Activated CD8-positive, alpha-beta memory T cell treated with anti-CD3 and anti-CD28 coated beads, Interleukin-2, amount 50 U/mL, for 4 hours (primary cell): ENCODE measurements around the gene ABI3BP.

Experiments
- DNase-seq: peaks from one replicate; pipeline ENCODE4 v3.0.0-alpha.2; 2020

The ABI3BP gene

DNA sequence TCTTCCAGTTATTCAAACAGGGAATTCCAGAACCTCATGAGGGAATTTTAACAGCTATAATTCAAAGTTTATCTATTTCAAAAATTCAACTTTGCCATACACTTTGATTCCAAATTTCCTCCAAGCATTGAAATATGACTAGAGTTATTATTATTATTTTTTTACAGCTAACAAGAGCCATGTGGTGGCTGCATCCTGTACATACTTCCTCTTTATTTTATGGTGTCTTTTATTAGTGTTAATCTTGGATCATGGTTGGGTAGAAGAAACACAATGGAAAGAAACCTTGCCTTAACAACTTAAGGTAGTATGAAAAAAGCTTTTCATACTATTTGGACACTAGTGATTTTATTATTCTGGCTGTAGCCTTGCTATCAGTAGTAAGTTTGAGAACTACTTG, 231.3 kb downstream of the ABI3BP start:
- DNase-seq, result no peak

DNA sequence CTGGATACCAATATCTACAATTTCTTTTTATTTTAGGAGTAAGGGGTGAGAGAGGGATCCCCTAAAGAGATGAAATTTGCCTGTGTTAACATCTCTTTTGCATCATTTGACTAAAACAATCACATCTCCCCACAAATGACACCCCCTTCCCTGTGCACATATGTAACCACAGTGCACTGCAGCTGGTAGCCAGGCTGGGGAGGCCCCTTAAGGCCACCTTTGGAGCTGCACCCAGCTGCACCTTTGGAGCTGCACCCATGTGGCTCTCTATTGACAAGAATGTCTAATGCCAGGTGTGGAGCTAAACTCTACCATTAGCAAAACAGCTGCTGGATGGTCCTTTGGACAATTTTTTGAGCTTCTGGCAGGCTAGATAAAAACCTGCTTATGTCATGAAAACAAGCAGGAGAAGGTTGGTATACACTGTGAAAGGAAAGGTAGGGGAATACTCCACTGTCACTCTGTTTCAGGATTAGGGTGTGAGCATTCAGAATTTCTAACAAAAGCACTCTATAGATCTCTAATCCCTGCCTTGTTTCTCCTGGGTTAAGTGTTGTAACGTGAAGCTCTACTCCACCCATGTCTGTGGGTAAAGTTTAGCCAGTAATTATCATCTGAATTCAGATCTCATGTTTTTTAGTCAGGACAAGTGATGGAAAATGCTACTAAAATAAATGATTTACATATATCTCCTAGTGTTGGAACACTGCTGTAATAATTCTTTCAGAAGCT, 231.8 kb downstream of the ABI3BP start:
- DNase-seq, result no peak

DNA sequence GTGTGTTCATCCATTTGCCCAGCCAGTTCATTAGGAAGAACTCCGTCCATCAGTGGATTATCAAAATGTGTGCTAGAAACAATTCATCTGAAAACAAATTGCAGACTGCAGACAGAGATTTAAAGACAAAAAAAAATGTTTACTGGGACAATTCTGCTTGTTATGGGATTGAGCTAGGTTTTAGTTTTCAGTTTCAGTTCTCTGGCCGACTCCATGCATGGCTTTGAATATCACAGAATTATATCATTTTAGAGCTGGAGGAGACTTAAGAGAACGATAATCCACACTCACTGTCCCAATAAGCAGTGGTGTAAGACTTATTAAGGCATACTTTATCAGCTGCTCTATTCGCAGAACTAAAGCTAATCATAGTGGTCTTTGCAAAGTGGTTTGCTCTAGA, 232.8 kb downstream of the ABI3BP start:
- DNase-seq, result no peak

DNA sequence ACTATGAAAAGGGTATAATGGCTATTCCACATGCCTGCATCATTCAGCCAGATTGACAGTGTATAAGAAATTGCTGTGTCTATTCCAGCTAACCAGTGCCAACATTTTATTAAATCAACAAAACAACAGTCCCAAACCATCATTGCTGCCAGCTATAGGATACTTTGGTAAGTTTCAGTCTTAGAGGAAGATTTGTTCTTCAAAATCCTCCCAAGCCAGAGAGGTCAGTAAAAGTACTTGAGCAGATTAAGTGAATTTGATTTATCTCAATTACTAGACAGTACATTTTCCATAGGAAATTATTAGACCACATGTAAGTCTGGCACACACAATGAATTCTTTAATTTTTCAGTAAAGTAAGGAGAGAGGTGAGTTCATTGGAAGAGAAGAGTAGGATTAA, 233.3 kb downstream of the ABI3BP start:
- no peak for DNase-seq

DNA sequence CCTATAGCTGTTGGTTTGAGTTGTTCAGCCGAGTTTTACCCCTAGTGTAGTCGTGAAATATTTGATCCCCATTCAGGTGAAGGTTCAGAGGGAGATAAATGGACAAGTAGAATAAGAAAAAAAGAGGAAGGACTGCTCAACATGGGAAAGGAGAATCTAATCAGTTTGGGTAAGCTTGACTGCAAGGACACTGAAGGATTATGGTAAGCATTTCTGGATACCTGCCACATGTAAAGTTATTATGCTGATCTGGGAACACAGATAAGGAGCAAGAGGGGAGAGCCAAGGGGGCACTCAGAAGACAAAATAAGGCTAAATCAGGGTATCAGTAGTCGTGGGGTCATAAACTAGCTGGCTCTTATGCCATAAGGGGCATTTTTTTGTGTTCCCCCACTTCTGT, 234.1 kb downstream of the ABI3BP start:
- DNase-seq, result no peak

DNA sequence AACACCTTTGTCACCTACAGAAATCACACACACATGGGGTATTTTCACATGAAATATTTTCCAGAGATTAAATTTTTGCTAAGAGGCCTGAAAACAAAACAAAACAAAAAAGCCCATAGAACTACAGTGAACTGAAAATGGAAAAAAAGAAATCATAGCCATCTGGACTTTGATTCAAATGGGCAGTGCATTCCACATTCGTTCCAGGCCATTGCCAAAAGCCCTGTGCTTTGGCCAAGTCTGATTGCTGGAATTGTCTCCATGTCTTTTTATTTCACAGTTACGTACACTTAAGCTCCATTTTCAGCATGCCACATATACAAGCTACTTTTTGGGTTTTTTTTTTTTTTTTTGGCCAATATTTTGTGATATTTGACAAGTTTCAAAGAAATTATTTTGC, 236.8 kb downstream of the ABI3BP start:
- no peak for DNase-seq

DNA sequence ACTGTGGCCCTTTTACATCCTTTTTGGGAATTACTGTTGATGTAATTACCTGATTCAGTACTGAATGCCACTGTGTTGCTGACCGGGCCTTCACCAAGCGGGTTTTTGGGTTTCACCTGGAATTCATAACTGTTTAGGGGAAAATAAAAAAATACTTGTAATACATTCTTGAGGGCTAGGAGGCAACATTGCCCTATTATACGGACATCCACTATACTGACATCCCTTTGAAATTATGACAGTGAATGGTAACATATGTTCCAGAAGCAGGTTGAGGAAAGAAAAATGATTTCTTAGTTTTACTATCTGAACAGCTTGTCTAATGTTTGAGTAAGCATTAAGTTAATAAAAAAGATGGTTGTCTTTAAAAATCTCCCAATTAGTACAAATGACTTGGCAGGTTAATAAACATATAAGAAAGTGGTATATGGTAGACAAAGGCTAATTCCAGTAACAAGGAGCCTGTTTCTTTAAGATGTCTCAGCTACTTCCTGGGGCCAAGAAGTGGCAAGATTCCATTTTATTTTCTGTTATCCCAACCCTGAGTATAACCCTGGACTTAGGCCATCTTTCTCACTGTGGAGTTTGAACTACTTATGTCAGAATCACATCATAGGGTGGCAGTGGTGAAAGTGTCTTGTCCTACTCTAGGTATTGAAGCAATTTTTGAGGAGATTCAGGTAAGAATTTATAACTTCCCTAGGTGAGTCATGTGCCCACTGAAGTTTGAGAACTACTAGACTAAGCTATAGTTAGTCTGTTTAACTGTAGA, 238.5 kb downstream of the ABI3BP start:
- DNase-seq, result no peak

DNA sequence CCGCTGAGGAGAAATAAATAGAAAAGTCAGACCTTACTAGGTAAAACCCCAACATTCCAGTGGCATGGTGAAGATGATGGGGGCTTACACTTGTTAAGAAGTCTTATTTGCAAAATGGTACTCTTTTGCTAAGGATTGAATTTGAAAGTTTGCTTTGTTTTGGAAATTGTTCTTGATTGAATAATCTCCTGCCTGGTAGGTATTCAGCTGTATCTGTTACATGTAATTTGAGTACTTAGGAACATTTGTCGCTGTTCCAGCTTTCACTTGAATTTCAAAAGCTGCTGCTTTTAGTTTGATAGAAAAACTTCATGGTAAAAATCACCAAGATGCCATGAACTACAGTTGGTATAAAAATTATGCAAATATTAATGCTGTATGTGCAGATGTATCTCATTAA, 239.4 kb downstream of the ABI3BP start:
- no peak for DNase-seq

DNA sequence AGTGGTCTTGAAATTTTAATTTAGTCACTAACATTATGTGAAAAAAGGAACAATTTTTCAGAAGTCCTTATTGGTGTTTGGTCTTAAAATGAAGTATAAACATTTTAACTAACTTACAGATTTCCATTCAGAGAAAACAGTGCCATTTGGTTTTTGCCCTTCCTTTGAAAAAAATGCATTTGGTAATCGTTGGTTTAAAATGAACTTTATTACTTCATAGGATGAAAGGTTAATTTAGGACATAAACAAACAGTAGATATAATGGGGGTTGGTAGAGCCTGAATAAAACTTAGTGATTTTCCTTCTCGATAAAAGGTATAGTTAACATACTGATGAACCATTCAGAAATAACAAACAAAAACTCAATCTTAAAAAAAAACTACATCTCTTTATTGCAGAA, 244.3 kb downstream of the ABI3BP start:
- DNase-seq, result no peak

DNA sequence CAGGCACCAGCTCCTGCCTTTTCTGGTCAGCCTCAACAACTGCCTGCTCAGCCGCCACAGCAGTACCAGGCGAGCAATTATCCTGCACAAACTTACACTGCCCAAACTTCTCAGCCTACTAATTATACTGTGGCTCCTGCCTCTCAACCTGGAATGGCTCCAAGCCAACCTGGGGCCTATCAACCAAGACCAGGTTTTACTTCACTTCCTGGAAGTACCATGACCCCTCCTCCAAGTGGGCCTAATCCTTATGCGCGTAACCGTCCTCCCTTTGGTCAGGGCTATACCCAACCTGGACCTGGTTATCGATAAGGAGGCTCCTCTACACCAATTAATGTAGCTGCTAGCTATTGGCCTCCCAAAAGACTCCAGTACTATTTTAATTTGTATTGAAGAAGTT, 245.0 kb downstream of the ABI3BP start:
- DNase-seq, result no peak

DNA sequence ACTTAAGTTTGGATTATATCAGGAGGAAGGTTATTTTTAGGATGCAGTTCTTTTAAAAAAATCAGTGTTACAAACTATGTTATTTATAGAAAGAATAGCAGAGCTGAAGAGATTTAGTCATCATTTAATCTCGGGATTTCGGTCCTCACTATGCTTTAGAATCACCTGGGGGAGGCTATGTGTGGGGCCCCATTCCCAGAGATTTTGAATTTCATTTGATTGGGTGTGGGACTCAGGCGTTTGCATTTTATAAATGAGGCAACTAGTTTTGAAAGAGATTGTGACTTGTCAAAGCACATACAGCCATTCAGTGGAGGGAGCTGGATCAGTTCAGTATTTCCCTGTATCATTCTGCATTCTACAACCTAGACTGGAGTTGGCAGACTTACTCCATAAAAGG, 247.1 kb downstream of the ABI3BP start:
- no peak for DNase-seq

DNA sequence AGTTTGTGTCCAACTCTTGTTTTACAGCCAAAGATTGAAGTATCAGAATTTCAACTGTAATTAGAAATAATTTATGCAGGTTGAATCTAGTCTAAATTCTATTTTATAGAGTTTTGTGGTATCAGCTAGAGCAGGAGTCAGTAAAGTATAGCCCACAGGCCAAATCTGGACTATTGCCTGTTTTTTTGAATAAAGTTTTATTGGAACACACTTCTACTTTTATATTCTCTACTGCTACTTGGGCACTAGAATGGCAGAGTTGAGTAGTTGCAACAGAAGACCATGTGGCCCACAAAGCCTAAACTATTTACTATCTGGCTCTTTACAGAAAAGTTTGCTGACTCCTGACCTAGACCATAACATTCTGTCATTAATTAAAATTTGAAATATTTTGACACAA, 247.6 kb downstream of the ABI3BP start:
- no peak for DNase-seq

DNA sequence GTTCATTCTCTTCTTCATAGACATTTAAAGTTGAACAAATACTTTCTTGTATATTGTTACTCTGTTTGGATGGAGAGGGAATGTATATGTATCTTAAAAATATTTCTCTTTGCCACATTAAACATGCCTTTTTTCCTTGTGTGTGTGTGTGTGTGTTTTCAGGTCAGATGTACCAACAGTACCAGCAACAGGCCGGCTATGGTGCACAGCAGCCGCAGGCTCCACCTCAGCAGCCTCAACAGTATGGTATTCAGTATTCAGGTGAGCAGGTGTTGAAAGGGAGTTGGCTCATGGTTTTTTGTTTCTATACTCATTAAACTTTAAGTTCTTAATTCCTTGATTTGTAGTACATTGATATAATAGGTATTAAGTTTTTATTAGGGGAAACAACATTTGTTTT, 248.6 kb downstream of the ABI3BP start:
- no peak for DNase-seq

DNA sequence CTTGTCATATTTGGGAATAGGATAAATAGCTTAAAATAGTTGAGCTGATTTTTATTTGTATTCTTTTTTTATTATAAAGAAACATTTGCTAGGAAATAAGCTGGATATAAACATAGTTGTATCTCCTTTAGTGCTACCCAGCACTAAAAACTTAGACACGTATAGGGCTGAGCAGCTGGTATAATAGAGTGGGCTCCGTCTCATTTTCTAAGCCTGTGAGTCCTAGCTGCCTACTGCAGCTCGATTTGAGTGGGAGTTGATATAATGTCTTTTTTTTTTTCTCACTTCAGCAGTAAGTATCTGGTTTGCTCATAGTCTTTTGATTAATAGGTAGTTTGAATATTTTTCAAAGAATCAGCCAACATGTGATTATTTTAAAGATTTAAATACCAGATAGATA, 249.7 kb downstream of the ABI3BP start:
- DNase-seq, result no peak

DNA sequence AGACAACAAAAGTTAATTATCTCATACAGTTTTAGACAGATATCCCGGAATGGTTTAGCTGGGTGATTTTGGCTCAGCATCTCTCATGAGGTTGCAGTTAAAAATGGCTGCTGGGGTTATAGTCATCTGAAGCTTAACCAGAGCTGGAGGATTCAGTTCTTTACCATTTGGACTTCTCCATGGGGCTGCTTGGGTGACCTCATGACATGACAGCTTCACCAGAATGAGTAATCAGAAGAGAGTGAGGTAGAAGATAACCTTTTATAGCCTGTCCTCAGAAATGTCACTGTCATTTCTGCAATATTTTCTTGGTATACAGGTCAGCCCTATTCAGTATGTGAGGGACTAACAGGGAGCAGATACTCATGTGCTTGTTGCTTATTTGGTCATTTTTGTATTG, 253.0 kb downstream of the ABI3BP start:
- DNase-seq, result no peak

DNA sequence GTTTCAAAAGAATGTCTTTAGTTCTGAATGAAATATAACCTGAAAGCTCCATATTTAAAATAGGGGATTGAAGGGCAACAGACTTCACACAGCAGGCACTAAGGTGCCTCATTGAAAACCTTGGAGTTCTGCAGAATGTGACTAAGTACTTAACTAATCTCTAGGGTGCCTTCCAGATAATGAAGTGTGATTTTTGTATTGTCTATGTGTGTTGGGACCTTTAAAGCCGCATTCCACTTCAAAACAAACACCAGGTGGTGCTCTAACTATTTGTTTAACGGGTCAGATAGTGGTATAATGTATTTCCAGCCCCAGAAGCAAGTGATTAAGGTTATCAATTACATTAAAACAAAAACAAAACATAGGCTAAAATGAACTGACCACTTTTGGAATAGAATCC, 255.9 kb downstream of the ABI3BP start:
- no peak for DNase-seq

DNA sequence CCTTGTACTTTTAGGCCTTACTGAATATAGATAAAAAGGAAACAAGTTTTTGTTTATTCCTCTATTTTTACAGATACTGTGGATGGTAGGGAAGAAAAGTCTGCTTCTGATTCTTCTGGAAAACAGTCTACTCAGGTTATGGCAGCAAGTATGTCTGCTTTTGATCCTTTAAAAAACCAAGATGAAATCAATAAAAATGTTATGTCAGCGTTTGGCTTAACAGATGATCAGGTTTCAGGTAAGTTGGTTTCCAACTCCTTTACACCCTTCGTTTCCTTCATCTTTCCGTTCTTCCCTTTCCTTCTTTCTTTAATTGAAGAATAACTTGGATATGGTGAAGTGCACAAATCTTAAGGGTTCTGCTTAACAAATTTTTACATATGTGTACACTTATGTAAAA, 260.8 kb downstream of the ABI3BP start:
- DNase-seq, result no peak

DNA sequence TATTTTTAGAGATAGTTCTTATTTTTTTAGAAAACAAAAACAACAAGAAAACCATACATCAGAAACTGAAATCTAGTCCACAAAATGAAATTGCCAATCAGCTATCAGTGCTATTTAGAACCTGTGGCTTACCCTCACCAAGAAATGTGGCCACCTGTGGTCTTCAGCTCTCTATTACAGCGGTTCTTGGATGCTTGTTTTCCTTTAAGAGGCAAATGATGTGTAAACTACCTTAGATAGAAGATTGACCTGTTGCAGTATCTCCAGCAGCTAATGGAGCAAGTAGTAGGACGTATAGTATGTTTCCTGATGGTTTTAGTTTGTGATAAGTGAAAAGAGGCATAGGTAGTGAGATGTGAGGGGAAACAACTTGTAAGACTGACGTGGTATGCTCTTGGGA, 262.7 kb downstream of the ABI3BP start:
- DNase-seq, result no peak

DNA sequence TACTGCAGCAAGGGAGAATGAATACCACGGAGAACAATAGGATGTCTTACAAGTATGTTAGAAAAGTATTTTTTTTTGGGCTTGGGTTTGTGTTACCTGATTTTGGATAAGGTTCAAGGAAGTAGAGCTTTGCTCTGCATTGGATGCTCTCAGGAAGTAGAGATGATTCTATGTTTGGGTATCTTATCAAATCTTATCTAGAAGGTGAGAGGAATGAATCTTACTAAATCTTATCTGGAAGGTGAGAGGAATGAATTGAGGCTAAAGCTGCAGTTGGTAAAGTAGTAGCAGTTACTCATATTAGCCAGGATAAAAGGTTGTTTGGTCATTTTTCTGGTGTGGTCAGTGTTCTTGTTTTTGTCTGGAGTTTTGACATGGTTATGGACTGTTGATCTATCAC, 266.5 kb downstream of the ABI3BP start:
- no peak for DNase-seq

DNA sequence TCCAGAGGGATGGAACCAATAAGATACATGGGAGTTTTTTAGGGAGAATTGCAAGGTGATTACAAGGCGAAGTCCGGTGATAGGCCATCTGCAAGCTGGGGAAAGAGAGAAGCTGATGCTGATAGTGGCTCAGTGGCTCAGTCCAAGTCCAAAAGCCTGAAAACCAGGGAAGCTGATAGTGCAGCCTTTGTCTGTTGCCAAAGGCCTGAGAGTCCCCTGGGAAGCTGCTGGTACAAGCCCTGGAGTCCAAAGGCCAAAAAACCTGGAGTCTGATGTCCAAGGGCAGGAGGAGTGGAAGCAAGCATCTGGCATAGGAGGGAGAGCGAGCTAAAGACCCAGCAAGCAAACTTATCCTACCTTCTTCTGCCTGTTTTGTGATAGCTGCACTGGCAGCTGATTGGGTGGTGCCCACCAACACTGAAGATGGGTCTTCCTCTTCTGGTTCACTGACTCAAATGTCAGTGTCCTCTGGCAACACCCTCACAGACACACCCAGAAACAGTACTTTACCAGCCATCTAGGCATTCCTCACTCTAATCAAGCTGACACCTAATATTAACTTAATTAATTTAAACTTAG, 267.2 kb downstream of the ABI3BP start:
- DNase-seq, result no peak

DNA sequence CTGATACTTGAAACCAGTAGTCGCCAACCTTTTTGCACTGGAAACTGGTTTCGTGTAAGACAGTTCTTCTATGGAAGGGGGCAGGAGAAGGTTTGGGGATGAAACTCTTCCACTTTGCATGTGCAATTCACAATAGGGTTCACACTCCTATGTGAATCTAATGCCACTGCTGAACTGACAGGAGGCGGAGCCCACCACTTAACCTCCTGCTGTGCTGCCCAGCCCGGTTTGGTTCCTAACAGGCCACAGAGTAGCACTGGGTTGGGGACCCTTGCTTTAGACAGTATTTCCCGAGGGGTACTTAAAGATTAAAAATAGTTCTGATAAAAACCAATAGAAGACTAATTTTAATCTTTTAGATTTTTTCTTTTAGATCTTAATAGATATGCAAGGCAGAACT, 272.8 kb downstream of the ABI3BP start:
- no peak for DNase-seq

DNA sequence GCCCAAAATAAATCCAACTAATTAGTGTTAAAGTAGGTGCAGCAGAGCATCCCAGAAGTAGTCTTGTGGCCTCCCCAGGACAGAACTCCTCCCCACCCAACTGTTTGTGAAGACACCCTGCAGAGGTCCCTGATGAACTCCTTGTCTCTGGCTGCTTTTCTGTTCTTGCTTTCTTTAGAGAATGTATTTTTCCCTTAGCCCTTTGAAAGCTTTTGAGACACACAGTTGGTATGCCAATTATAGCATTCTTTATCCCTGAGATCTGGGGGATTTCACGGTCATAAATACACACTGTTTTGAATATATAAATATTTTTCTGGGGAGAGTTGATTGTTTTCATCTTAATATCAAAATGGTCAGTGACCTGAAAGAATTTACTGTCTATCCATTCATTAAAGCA, 274.1 kb downstream of the ABI3BP start:
- no peak for DNase-seq

DNA sequence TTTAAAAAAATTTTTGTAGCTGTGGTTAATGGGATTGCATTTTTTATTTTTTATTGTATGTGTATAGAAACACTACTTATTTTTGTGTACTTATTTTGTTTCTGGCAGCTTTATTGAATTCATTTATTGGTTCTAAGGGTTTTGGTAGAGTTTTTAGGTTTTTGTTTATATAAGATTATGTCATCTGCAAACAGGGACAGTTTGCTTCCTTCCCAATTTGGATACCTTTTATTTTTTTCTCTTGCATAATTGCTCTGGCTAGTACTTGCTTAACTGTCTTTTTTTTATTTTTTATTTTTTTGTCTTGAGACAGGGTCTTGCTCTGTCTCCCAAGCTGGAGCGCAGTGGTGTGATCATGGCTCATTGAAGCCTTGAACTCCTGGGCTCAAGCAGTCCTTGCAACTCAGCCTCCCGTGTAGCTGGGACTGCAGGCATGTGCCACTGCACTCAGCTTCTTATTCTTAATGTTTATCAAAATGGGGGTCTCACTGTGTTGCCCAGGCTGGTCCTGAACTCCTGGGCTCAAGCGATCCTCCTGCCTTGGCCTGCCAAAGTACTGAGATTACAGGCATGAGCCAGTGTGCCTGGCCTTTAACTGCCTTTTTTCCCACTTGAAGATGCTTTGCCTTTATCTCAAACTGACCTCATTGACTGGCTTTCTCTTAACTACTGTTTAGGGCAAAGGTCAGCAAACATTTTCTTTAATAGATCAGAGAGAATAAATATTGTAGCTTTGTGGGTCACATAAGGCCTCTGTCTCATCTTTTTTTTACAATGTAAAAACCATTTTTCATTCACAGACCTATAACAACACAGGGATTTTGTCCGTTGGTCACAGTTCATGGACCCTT, 275.4 kb downstream of the ABI3BP start:
- no peak for DNase-seq

DNA sequence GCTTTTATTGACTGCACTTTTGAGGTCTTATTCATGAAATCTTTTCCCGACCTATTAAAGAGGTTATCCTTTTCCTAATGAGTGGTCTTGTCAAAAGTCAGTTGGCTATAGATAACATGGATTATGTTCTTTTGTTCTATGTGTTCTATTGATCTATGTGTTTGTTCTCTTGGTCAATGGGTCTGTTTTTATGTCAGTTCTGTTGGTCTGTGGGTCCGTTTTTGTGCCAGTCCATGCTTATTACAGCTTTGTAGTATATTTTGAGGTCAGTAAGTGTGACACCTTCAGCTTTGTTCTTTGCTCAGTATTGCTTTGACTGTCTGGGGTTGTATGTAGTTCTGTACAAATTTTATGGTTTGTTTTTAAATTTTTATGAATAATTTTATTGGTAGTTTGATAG, 276.2 kb downstream of the ABI3BP start:
- no peak for DNase-seq
